Putamen (tissue), 1 donor: Measurements from ENCODE around the gene AP3S2.
"Not testable (repeated sequence)": the region's sequence is repeated elsewhere in the genome, so short reads cannot be mapped to it uniquely, and the experiment has no call there.

Experiments
- DNase-seq: peaks from one replicate; pipeline ENCODE4 v3.0.0-alpha.2; 2016; ENCODE audit warnings: low spot score

Gene AP3S2

GRCh38 chr15:89834465-89835175 is 59.2 kb downstream of the AP3S2 start:
- DNase-seq, result not testable (repeated sequence)

GRCh38 chr15:89833966-89834365 is 59.8 kb downstream of the AP3S2 start:
- no peak for DNase-seq

DNA sequence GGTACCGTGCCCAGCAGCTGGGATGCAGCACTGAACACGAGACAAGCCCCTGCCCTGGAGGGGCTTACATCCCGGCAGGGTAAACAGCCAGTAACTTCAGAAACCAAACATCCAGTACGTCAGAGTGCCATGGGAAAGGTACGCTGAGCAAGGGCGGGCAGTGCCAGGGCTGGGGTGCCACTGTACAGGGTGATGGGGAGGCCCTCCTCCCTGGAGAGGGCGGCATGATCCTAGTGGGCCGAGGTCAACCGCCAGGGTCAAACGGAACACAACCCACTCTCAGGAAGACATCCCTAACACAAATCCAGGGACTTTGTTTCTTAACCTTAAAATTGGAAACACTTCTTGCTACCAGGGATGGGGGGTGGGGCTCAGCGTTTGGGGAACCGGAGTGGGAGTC is 63.2 kb downstream of the AP3S2 start:
- DNase-seq, result no peak

DNA sequence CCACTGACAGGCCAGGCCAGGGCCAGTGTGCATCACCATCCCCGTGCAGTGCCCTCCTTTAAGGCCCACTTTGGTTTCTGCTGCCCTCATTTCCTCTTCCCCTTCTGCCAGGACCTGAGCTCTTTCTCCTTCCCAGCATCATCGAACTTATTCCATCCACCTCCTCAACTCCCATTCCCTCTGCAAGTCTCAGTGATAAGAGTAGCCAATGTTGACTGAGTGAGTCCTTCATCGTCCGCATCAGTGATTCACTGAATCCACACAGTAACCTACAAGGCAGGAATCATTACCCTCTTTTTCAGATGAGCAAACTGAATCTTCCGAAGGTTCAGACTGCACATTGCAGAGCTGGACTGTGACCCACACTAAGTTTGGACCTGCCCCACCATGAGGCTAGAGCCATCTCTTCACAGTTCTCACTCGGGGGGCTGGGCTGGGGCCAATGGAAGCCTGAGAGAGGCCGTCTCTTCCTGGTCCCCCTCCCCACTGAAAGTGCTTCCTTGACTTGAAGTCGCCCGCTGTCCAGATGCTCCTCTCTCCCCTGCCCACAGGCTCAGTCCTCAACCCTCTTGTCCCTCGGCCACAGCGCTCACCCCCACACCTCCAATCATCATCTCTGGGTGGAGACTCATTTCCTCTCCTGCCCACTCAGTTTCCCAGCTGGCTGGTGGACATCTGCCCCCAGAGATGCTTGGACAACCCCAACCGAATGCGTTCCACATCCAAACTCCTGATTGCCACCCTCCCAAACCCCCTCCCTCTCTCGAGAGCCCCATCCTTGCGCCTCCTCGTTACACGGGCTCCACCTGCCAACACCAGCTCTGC is 64.0 kb downstream of the AP3S2 start:
- no peak for DNase-seq

- DNase-seq, result no peak
Observed at GRCh38 chr15:89829161-89829560, 64.6 kb downstream of the AP3S2 start.

GRCh38 chr15:89828281-89829145 is 65.3 kb downstream of the AP3S2 start:
- DNase-seq, result no peak

DNA sequence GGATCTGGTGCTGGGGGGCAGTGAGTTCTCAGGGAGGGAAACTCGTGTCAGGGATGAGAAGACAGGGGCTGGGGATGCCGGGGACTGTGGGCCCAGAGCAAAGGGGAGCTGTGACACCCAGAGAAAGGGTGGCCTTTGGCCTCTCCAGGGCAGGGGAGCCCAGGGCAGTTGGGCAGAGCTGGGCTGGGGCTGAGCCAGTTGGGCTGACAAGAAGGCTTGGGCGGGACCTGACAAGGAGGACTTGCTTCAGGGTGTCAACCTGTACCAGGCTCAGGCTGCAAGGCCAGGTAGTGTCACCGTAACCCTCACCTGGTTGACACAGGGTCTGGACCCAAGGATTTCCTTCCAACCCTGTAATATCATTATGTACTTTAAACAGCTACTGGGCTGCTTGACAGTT is 66.0 kb downstream of the AP3S2 start:
- DNase-seq, result no peak

DNA sequence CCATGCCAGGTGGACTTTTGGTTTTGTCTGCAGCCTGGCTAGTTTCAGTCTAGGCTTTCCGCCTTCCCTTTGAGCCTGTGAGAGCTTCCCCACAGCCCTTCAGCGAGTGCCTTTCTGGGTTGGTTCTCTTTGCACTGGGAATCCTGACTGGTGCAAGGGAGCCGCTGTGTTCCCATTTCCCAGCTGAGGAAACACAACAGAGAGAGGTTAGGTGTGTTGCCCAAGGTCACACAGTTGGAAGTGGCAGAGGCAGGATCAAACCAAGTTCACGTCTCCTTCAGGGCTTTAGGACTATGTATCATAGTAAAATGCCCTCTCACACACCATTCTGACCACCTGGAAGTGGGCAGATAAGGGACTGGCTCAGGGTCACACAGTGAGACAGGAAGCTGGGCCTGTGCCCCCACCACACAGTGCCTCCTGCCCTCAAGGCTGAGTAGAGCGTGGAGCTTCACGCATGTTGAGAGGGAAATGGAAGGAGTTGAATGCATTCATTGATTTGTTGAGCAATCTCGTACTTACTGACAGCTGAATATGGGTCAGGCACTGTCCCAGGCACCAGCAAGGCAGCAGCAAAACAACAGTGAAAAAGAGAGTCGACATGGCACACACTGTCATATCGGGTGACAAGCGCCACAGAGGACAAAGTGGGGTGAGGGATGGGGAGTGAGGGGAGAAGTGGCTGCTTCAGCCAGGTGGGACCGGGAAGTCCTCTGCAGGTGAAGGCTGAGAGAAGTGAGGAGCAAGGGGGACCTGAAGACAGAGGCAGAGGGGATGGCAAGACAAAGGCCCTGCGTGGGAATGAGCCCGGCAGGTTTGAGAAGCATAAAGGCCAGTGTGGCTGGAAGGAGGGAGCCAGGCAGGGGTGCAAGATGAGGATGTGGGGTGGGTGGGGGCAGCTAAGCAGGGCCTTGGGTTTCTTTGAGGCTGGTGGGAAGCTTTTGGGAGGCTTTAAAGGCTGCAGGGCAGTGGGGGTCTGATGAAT is 66.8 kb downstream of the AP3S2 start:
- DNase-seq, result no peak

GRCh38 chr15:89825271-89825940 is 68.4 kb downstream of the AP3S2 start:
- DNase-seq, result no peak

GRCh38 chr15:89824607-89824867 is 69.3 kb downstream of the AP3S2 start:
- no peak for DNase-seq

DNA sequence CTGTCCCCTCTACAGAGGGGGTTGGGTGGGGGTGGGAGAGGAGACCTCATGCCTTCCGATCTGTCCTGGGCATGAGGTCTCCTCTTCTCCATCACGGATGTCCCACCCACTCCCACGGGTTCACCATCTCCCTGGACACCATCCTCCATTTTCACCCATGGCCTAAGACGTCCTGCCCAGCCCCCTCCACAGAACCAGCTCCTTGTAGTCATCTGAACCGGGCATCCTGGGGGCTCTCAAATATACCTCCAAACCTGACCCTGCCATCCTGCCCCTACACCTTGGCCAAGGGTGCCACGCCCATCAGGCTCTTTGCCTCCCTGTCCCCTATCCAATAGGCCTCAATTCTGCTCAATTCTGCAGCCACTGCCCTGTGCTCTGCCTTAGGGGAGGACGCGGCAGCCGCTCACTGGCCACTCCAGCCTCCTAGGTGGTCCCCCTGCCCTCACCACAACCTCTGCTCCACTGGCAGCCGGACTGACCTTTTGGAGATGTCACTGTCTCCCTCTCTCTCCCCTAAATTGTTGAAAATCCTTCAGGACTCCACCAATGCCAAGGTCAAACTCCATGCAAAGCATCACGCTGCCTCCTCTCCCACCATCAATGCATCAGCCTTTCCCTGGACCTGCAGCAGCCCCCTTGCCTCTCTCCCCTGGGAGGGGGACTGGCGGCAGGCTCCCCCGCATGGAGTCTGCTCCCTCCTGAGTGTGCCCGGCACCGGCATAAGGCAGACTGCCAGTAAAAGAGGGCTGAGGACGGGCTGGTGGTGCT is 69.8 kb downstream of the AP3S2 start:
- DNase-seq, result no peak

GRCh38 chr15:89822951-89823711 is 70.7 kb downstream of the AP3S2 start:
- no peak for DNase-seq

GRCh38 chr15:89822611-89822950 is 71.2 kb downstream of the AP3S2 start:
- DNase-seq, result no peak

DNA sequence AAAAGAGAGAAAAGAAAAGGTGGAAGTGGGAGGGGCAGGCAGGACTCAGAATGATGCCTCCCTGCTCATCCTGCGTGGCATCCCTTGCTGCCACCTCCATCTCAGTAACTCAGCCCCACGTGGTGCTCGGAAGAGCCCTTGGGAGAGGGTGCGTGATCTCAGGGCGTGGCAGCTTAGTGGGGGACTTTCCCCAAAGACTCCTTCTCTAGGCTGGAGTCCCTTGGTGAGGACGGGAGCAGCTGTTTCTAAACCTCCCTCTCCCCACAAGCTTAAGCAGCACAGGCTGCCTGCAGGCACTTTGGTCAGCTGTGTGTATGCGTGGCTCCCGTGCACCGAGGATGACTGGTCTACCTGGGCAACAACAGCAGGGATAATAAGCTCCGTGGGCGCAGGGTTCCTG is 71.8 kb downstream of the AP3S2 start:
- DNase-seq, result no peak

- no peak for DNase-seq
Observed at GRCh38 chr15:89820666-89821611, 72.9 kb downstream of the AP3S2 start.

GRCh38 chr15:89818287-89818686 is 75.5 kb downstream of the AP3S2 start:
- DNase-seq, result no peak

- no peak for DNase-seq
Observed at GRCh38 chr15:89817701-89818280, 76.0 kb downstream of the AP3S2 start.

DNA sequence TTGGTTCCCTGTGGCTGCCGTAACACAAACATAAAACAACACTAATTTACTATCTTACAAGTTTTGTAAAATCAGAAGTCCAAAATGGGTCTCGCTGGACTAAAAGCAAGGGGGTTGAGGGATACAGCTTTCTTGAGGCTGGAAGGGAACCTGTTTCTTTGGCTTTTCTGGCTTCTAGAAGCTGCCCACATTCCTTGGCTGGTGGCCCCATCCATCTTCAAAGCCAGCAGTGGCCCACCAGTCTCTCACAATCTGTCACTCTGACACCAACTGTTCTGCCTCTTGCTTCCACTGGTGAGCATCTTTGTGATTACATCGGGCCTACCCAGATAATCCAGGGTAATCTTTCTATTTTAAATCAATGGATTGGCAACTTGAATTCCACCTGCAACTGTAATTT is 78.0 kb downstream of the AP3S2 start:
- no peak for DNase-seq
